ENCODE results near the gene SEPTIN14.
A peak's percentile ranks its signal among the peaks of the same experiment; 100 is the strongest.
"Not testable (repeated sequence)": the region's sequence is repeated elsewhere in the genome, so short reads cannot be mapped to it uniquely, and the experiment has no call there.

Gene SEPTIN14

GRCh38 chr7:55862652-55863051, at the start of gene SEPTIN14:
Gene SEPTIN14 (minus strand): TSS chr7:55862752. CDS start chr7:55861996, 756 bp downstream.
- DNase-seq (ENCODE audit: low read depth); in situ Hi-C loops (cut with HindIII; ENCODE audit: low sequenced_read_pairs); H3K4me3 ChIP-seq (ENCODE audit: low read depth, low read length): not testable (repeated sequence)

GRCh38 chr7:55903985-55904759, 41.6 kb upstream of the SEPTIN14 start:
- in situ Hi-C loops (cut with HindIII; ENCODE audit: low sequenced_read_pairs) = no loop called here
- no peak for DNase-seq (ENCODE audit: low read depth)

GRCh38 chr7:55901059-55901458, 38.5 kb upstream of the SEPTIN14 start:
- DNase-seq (ENCODE audit: low read depth); in situ Hi-C loops (cut with HindIII; ENCODE audit: low sequenced_read_pairs): not testable (repeated sequence)

More at GRCh38 chr7:55903985-55904759, 41.6 kb upstream of the SEPTIN14 start:
- no peak for TF ChIP-seq CTCF (IDR thresholded peaks at IDR 0.05; ENCODE audit: low read depth, low read length, missing control alignments)
- no peak overlapping the region for H3K4me3 ChIP-seq (ENCODE audit: low read depth, low read length)

GRCh38 chr7:55898287-55898686, 35.7 kb upstream of the SEPTIN14 start:
- H3K4me3 ChIP-seq (ENCODE audit: low read depth, low read length) = no peak overlapping the region
- in situ Hi-C loops (cut with HindIII; ENCODE audit: low sequenced_read_pairs) = no loop called here
- no peak for DNase-seq (ENCODE audit: low read depth)
- no peak for TF ChIP-seq CTCF (IDR thresholded peaks at IDR 0.05; ENCODE audit: low read depth, low read length, missing control alignments)

More at GRCh38 chr7:55901059-55901458, 38.5 kb upstream of the SEPTIN14 start:
- H3K4me3 ChIP-seq (ENCODE audit: low read depth, low read length) = not testable (repeated sequence)

GRCh38 chr7:55895021-55895420, 32.5 kb upstream of the SEPTIN14 start:
- no peak for DNase-seq (ENCODE audit: low read depth)
- TF ChIP-seq CTCF (IDR thresholded peaks at IDR 0.05; ENCODE audit: low read depth, low read length, missing control alignments) = no peak
- in situ Hi-C loops (cut with HindIII; ENCODE audit: low sequenced_read_pairs) = no loop called here
- H3K4me3 ChIP-seq (ENCODE audit: low read depth, low read length) = no peak overlapping the region

GRCh38 chr7:55893940-55894339, 31.4 kb upstream of the SEPTIN14 start:
- no peak for DNase-seq (ENCODE audit: low read depth)
- no peak for TF ChIP-seq CTCF (IDR thresholded peaks at IDR 0.05; ENCODE audit: low read depth, low read length, missing control alignments)
- H3K4me3 ChIP-seq (ENCODE audit: low read depth, low read length) = no peak overlapping the region
- in situ Hi-C loops (cut with HindIII; ENCODE audit: low sequenced_read_pairs) = no loop called here

GRCh38 chr7:55888378-55888777, 25.8 kb upstream of the SEPTIN14 start:
- H3K4me3 ChIP-seq (ENCODE audit: low read depth, low read length) = peak overlapping the region; percentile 49
- in situ Hi-C loops (cut with HindIII; ENCODE audit: low sequenced_read_pairs) = not testable (repeated sequence)

GRCh38 chr7:55887821-55888247, 25.3 kb upstream of the SEPTIN14 start:
- in situ Hi-C loops (cut with HindIII; ENCODE audit: low sequenced_read_pairs) = no loop called here
- H3K4me3 ChIP-seq (ENCODE audit: low read depth, low read length) = peak overlapping the region; percentile 49
- no peak for DNase-seq (ENCODE audit: low read depth)
- TF ChIP-seq CTCF (IDR thresholded peaks at IDR 0.05; ENCODE audit: low read depth, low read length, missing control alignments) = no peak

More at GRCh38 chr7:55888378-55888777, 25.8 kb upstream of the SEPTIN14 start:
- not testable (repeated sequence) for DNase-seq (ENCODE audit: low read depth)

Data from astrocyte of the cerebellum (primary cell).